CD14-positive monocyte (primary cell): ENCODE data around the gene ERBB4. TPM values are rescaled to one million over a fixed set of nuclear protein-coding genes. Genes with fewer than 3 reads are reported as not detected.

ENCODE experiments used
- DNase-seq, 3 donors: peaks; one replicate each; pipeline ENCODE4 v3.0.0-alpha.2; 2011 to 2022
- H2AFZ ChIP-seq: 2 replicates; pipeline ENCODE4 v1.6.0; 2012; ENCODE audit warnings: mild to moderate bottlenecking, low read depth, low read length, inconsistent platforms; ENCODE audit not compliant: insufficient read depth, poor library complexity, severe bottlenecking
- H3K27ac ChIP-seq, 2 donors: 1 replicate in 1 of 2; 2 replicates in 1 of 2; pipeline ENCODE4 v1.5.1; 2012 to 2013; ENCODE audit warnings: low read length in 2 of 2, control low read depth in 1 of 2, inconsistent platforms in 1 of 2, low read depth in 1 of 2, mild to moderate bottlenecking in 1 of 2
- H3K27me3 ChIP-seq, 2 donors: one replicate each; pipeline versions ENCODE4 v1.6.0 to v1.6.1; 2011 to 2013; ENCODE audit warnings: low read length in 2 of 2; ENCODE audit not compliant: control insufficient read depth in 2 of 2, insufficient read depth in 2 of 2
- H3K36me3 ChIP-seq, 2 donors: replicated peaks in 1 of 2; 1 replicate in 1 of 2; 2 replicates in 1 of 2; pipeline versions ENCODE4 v1.5.1 to v1.6.1; 2012 to 2013; ENCODE audit warnings: low read length in 2 of 2, control low read depth in 1 of 2, inconsistent platforms in 1 of 2, mild to moderate bottlenecking in 1 of 2; ENCODE audit not compliant: insufficient read depth in 2 of 2, control insufficient read depth in 1 of 2
- H3K4me1 ChIP-seq, 2 donors: 1 replicate in 1 of 2; 2 replicates in 1 of 2; pipeline versions ENCODE4 v1.5.1 to v1.6.1; 2012 to 2013; ENCODE audit warnings: low read length in 2 of 2, control low read depth in 1 of 2, inconsistent platforms in 1 of 2, mild to moderate bottlenecking in 1 of 2, moderate library complexity in 1 of 2; ENCODE audit not compliant: insufficient read depth in 2 of 2, control insufficient read depth in 1 of 2
- H3K4me2 ChIP-seq: replicated peaks from 2 replicates; pipeline ENCODE3; 2012; ENCODE audit warnings: low read length, moderate library complexity, mild to moderate bottlenecking; ENCODE audit not compliant: poor library complexity, severe bottlenecking; ENCODE audit errors: extremely low read depth
- H3K4me3 ChIP-seq, 3 experiments: fragments of 200-600 bp in 1 of 3; sonication (generic) in 1 of 3; replicated peaks in 1 of 3; 1 replicate in 2 of 3; 2 replicates in 1 of 3; pipeline ENCODE4 v1.5.1; 2011 to 2013; ENCODE audit warnings: low read length in 3 of 3, mild to moderate bottlenecking in 3 of 3, control low read depth in 2 of 3, low read depth in 2 of 3, inconsistent platforms in 1 of 3, moderate library complexity in 1 of 3
- H3K79me2 ChIP-seq: 2 replicates; pipeline ENCODE4 v1.6.0; 2012; ENCODE audit warnings: mild to moderate bottlenecking, control low read depth, inconsistent platforms, low read length, moderate library complexity; ENCODE audit not compliant: insufficient read depth
- H3K9ac ChIP-seq: 2 replicates; pipeline ENCODE4 v1.6.0; 2017; ENCODE audit warnings: low read length, mild to moderate bottlenecking; ENCODE audit not compliant: insufficient read depth, poor library complexity, severe bottlenecking
- H3K9me3 ChIP-seq, 2 donors: replicated peaks in 1 of 2; 1 replicate in 1 of 2; 2 replicates in 1 of 2; pipeline versions ENCODE4 v1.5.1 to v1.6.1; 2012 to 2013; ENCODE audit warnings: low read length in 2 of 2, control low read depth in 1 of 2; ENCODE audit not compliant: control insufficient read depth in 1 of 2, insufficient read depth in 1 of 2
- H4K20me1 ChIP-seq: 2 replicates; pipeline ENCODE4 v1.6.0; 2012; ENCODE audit warnings: mild to moderate bottlenecking, low read length, control low read depth, moderate library complexity; ENCODE audit not compliant: insufficient read depth
- H3K27ac Mint-ChIP-seq, 7 donors: one replicate each; pipeline ENCODE4 v1.8.0; 2020; ENCODE audit warnings: mild to moderate bottlenecking in 7 of 7, mixed read lengths in 7 of 7, moderate library complexity in 6 of 7, inconsistent platforms in 2 of 7
- H3K27me3 Mint-ChIP-seq, 3 donors: one replicate each; pipeline ENCODE4 v1.8.0; 2021 to 2022; ENCODE audit warnings: low read depth in 3 of 3, mild to moderate bottlenecking in 3 of 3, mixed read lengths in 3 of 3, moderate library complexity in 3 of 3, inconsistent platforms in 1 of 3
- H3K36me3 Mint-ChIP-seq, 2 donors: one replicate each; pipeline ENCODE4 v1.8.0; 2020; ENCODE audit warnings: mixed read lengths in 2 of 2, inconsistent platforms in 1 of 2, mild to moderate bottlenecking in 1 of 2
- H3K4me1 Mint-ChIP-seq: one replicate; pipeline ENCODE4 v1.8.0; 2020; ENCODE audit warnings: mild to moderate bottlenecking, mixed read lengths
- H3K4me3 Mint-ChIP-seq, 2 donors: one replicate each; pipeline ENCODE4 v1.8.0; 2020; ENCODE audit warnings: mild to moderate bottlenecking in 2 of 2, mixed read lengths in 2 of 2, moderate library complexity in 1 of 2
- H3K9me3 Mint-ChIP-seq, 7 donors: one replicate each; pipeline ENCODE4 v1.8.0; 2020 to 2022; ENCODE audit warnings: mixed read lengths in 7 of 7, mild to moderate bottlenecking in 6 of 7, moderate library complexity in 6 of 7, inconsistent platforms in 2 of 7
- CTCF ChIP-seq: fragments of 200-600 bp; IDR thresholded peaks from one replicate; pipeline ENCODE4 v1.8.0; 2022; ENCODE audit warnings: antibody characterized with exemption, mild to moderate bottlenecking
- WGBS: methylation state at CpG from one replicate; pipeline ENCODE4 v1.1.5; 2013; ENCODE audit warnings: missing lambda C conversion rate; ENCODE audit not compliant: insufficient coverage; 5-methylcytosine and 5-hydroxymethylcytosine counted together
- intact Hi-C, 2 donors: fragments of 100-400 bp; cut with micrococcal nuclease; formaldehyde crosslinking; loops; one replicate each; pipeline versions ENCODE4 v1.15.0 to v1.15.1; 2023
- polyA plus RNA-seq, 3 donors: library from polyadenylated mRNA; depleted of rRNA in 1 of 3; unstranded in 2 of 3; stranded (reverse) in 1 of 3; fragments of 300-500 nt in 2 of 3; fragments of >200 nt in 1 of 3; fragmentation: Illumina TruSeq in 2 of 3; gene quantifications; 1 replicate in 2 of 3; 2 replicates in 1 of 3; pipeline ENCODE4 v1.2.3, GENCODE V29; 2012 to 2021

Gene ERBB4
- polyA plus RNA-seq, 3 donors: not detected

- no peaks in the 10 kb centered on the region for H4K20me1 ChIP-seq
- intact Hi-C loops: no loop called here
- H3K79me2 ChIP-seq: no peaks in the 10 kb centered on the region
- no peaks in the 10 kb centered on the region for H3K9me3 Mint-ChIP-seq
- no peak overlapping the region for H3K4me3 ChIP-seq
- TF ChIP-seq CTCF: no peak
- H3K4me1 ChIP-seq: no peaks in the 10 kb centered on the region
- no peak overlapping the region for H3K27ac Mint-ChIP-seq
- no peaks in the 10 kb centered on the region for H3K9me3 ChIP-seq
- no peak overlapping the region for H3K4me2 ChIP-seq
- DNase-seq: no peak
- H3K4me3 Mint-ChIP-seq: no peak overlapping the region
- no peak overlapping the region for H3K27ac ChIP-seq
- no peak overlapping the region for H3K9ac ChIP-seq
- no peaks in the 10 kb centered on the region for H3K36me3 Mint-ChIP-seq
- no peak overlapping the region for H2AFZ ChIP-seq
- 100% methylated on average over 1 of the region's 2 CpGs for WGBS
- H3K4me1 Mint-ChIP-seq: no peaks in the 10 kb centered on the region
- H3K36me3 ChIP-seq: no peaks in the 10 kb centered on the region
- H3K27me3 Mint-ChIP-seq: no peaks in the 10 kb centered on the region
- H3K27me3 ChIP-seq: no peaks in the 10 kb centered on the region
These were observed 634.6 kb downstream of the ERBB4 start for GRCh38 chr2:211903961-211904360.

- H3K4me2 ChIP-seq: no peak overlapping the region
- TF ChIP-seq CTCF: no peak
- 96% methylated on average over 3 of the region's 6 CpGs for WGBS
- intact Hi-C loops: no loop called here
- DNase-seq: no peak
- no peak overlapping the region for H3K27ac ChIP-seq
- no peak overlapping the region for H3K27ac Mint-ChIP-seq
- no peaks in the 10 kb centered on the region for H3K36me3 Mint-ChIP-seq
- no peaks in the 10 kb centered on the region for H3K4me1 Mint-ChIP-seq
- no peak overlapping the region for H3K4me3 Mint-ChIP-seq
- no peak overlapping the region for H2AFZ ChIP-seq
- peaks cover 0 to 2% (median 0%) of the 10 kb centered on the region in 3 donors for H3K27me3 Mint-ChIP-seq
- H3K9me3 Mint-ChIP-seq: no peaks in the 10 kb centered on the region
- H4K20me1 ChIP-seq: no peaks in the 10 kb centered on the region
- no peaks in the 10 kb centered on the region for H3K36me3 ChIP-seq
- no peaks in the 10 kb centered on the region for H3K9me3 ChIP-seq
- no peak overlapping the region for H3K4me3 ChIP-seq
- H3K4me1 ChIP-seq: no peaks in the 10 kb centered on the region
- no peaks in the 10 kb centered on the region for H3K27me3 ChIP-seq
- H3K79me2 ChIP-seq: no peaks in the 10 kb centered on the region
- no peak overlapping the region for H3K9ac ChIP-seq
These were observed 637.3 kb downstream of the ERBB4 start for GRCh38 chr2:211901226-211901846.
